H1 (cell line): ENCODE results near the gene CRADD. TPM values are rescaled to one million over a fixed set of nuclear protein-coding genes. Genes with fewer than 3 reads are reported as not detected.
A peak's percentile ranks its signal among the peaks of the same experiment; 100 is the strongest.

Experiments
- CTCF ChIA-PET: fragments of 300-600 bp; sonication (Branson Sonifier 250); formaldehyde crosslinking; loops from one replicate; lab custom pipeline; 2021; ENCODE audit not compliant: partially characterized antibody; lab: Charles Lee
- POLR2A ChIA-PET: fragments of 300-600 bp; sonication (Branson Sonifier 250); formaldehyde crosslinking; loops from one replicate; lab custom pipeline; 2021; ENCODE audit warnings: inconsistent platforms; ENCODE audit not compliant: partially characterized antibody; lab: Charles Lee
- DNase-seq, 2 experiments: peaks; one replicate each; pipeline versions ENCODE4 v3.0.0 to v3.0.0-alpha.2; 2010 to 2022; ENCODE audit warnings: low spot score in 2 of 2, low read depth in 1 of 2, mixed read lengths in 1 of 2
- FAIRE-seq: peaks from 2 replicates; lab custom pipeline; 2011; peaks lifted over from hg19 to GRCh38; lab: Jason Lieb, UNC
- H2AFZ ChIP-seq: 2 replicates; pipeline ENCODE4 v1.8.1; 2012; ENCODE audit warnings: low read length, inconsistent platforms
- H2AK5ac ChIP-seq: 2 replicates; pipeline ENCODE4 v1.6.1; 2013; ENCODE audit warnings: low read depth, low read length
- H2BK120ac ChIP-seq: replicated peaks from 2 replicates; pipeline ENCODE3; 2013; ENCODE audit warnings: low read depth, low read length, inconsistent platforms
- H2BK12ac ChIP-seq: 2 replicates; pipeline ENCODE4 v1.6.1; 2013; ENCODE audit warnings: low read depth, low read length
- H2BK15ac ChIP-seq: 2 replicates; pipeline ENCODE4 v1.6.1; 2013; ENCODE audit warnings: low read length
- H2BK20ac ChIP-seq: 2 replicates; pipeline ENCODE4 v1.6.1; 2013; ENCODE audit warnings: low read length
- H2BK5ac ChIP-seq: 2 replicates; pipeline ENCODE4 v1.6.1; 2013; ENCODE audit warnings: low read depth, low read length
- H3K14ac ChIP-seq: 2 replicates; pipeline ENCODE4 v1.6.1; 2013; ENCODE audit warnings: inconsistent platforms; ENCODE audit not compliant: insufficient read length
- H3K18ac ChIP-seq: 2 replicates; pipeline ENCODE4 v1.6.1; 2013; ENCODE audit warnings: low read length; ENCODE audit errors: extremely low read depth
- H3K23ac ChIP-seq: 2 replicates; pipeline ENCODE4 v1.6.1; 2013; ENCODE audit warnings: inconsistent platforms; ENCODE audit not compliant: insufficient read length
- H3K23me2 ChIP-seq: 2 replicates; pipeline ENCODE4 v1.6.1; 2013; ENCODE audit warnings: low read depth, low read length
- H3K27ac ChIP-seq: 2 replicates; pipeline ENCODE4 v1.6.1; 2011; ENCODE audit warnings: low read depth, low read length, inconsistent platforms
- H3K27me3 ChIP-seq, 4 experiments: replicated peaks in 1 of 4; 1 replicate in 1 of 4; 2 replicates in 3 of 4; pipeline versions ENCODE4 v1.6.1 to v1.8.1; 2011 to 2013; ENCODE audit warnings: low read length in 3 of 4, mild to moderate bottlenecking in 3 of 4, inconsistent platforms in 2 of 4, mixed read lengths in 2 of 4, moderate library complexity in 1 of 4; ENCODE audit not compliant: control insufficient read depth in 3 of 4, insufficient read depth in 3 of 4; ENCODE audit errors: extremely low read depth in 1 of 4
- H3K36me3 ChIP-seq, 4 experiments: 2 replicates each; pipeline versions ENCODE4 v1.6.1 to v1.8.1; 2011 to 2013; ENCODE audit warnings: mild to moderate bottlenecking in 4 of 4, low read length in 3 of 4, moderate library complexity in 2 of 4, control low read depth in 1 of 4, inconsistent platforms in 1 of 4; ENCODE audit not compliant: insufficient read depth in 4 of 4, control insufficient read depth in 2 of 4
- H3K4ac ChIP-seq: replicated peaks from 2 replicates; pipeline ENCODE3; 2013; ENCODE audit warnings: low read length, low read depth, mixed read lengths, inconsistent platforms; ENCODE audit not compliant: insufficient read length
- H3K4me1 ChIP-seq, 4 experiments: replicated peaks in 1 of 4; 1 replicate in 1 of 4; 2 replicates in 3 of 4; pipeline versions ENCODE4 v1.6.1 to v1.8.1; 2011 to 2013; ENCODE audit warnings: low read length in 3 of 4, inconsistent platforms in 2 of 4, mixed read lengths in 1 of 4; ENCODE audit not compliant: insufficient read depth in 4 of 4, control insufficient read depth in 3 of 4
- H3K4me2 ChIP-seq, 2 experiments: 2 replicates each; pipeline versions ENCODE4 v1.6.1 to v1.8.1; 2011 to 2013; ENCODE audit warnings: low read depth in 2 of 2, low read length in 2 of 2, control low read depth in 1 of 2, inconsistent platforms in 1 of 2, mild to moderate bottlenecking in 1 of 2; ENCODE audit not compliant: insufficient read depth in 1 of 2
- H3K4me3 ChIP-seq, 4 experiments: fragments of 200-600, 300-600 bp in 1 of 4; sonication (generic), shearing (Covaris generic), sonication (Bioruptor Twin) in 1 of 4; 2 replicates each; pipeline versions ENCODE4 v1.5.1 to v1.8.1; 2011 to 2016; ENCODE audit warnings: low read length in 4 of 4, low read depth in 3 of 4, control low read depth in 2 of 4, inconsistent platforms in 2 of 4, mild to moderate bottlenecking in 2 of 4, mixed read lengths in 1 of 4, moderate library complexity in 1 of 4; ENCODE audit not compliant: insufficient read depth in 2 of 4; ENCODE audit errors: extremely low read depth in 1 of 4
- H3K56ac ChIP-seq: replicated peaks from 2 replicates; pipeline ENCODE3; 2013; ENCODE audit warnings: low read depth, mild to moderate bottlenecking, mixed read lengths, low read length, inconsistent platforms; ENCODE audit not compliant: insufficient read length
- H3K79me1 ChIP-seq: 2 replicates; pipeline ENCODE4 v1.6.1; 2013; ENCODE audit warnings: low read depth, low read length, control low read depth
- H3K79me2 ChIP-seq, 2 experiments: 2 replicates each; pipeline versions ENCODE4 v1.6.1 to v1.8.1; 2012 to 2013; ENCODE audit warnings: low read length in 2 of 2, mild to moderate bottlenecking in 2 of 2, inconsistent platforms in 1 of 2; ENCODE audit not compliant: insufficient read depth in 2 of 2, control insufficient read depth in 1 of 2
- H3K9ac ChIP-seq, 4 experiments: replicated peaks in 1 of 4; 1 replicate in 1 of 4; 2 replicates in 3 of 4; pipeline versions ENCODE4 v1.6.1 to v1.8.1; 2011 to 2013; ENCODE audit warnings: low read depth in 3 of 4, low read length in 3 of 4, control low read depth in 2 of 4, mild to moderate bottlenecking in 2 of 4, moderate library complexity in 2 of 4, inconsistent platforms in 1 of 4; ENCODE audit errors: extremely low read depth in 1 of 4
- H3K9me3 ChIP-seq, 2 experiments: 2 replicates each; pipeline versions ENCODE4 v1.6.1 to v1.8.1; 2012 to 2013; ENCODE audit warnings: mild to moderate bottlenecking in 2 of 2, moderate library complexity in 2 of 2, control low read depth in 1 of 2, inconsistent platforms in 1 of 2, low read depth in 1 of 2, low read length in 1 of 2, mixed read lengths in 1 of 2; ENCODE audit not compliant: insufficient read depth in 2 of 2
- H4K20me1 ChIP-seq, 2 experiments: replicated peaks in 1 of 2; 2 replicates each; pipeline versions ENCODE3 to v1.8.1; 2011 to 2013; ENCODE audit warnings: inconsistent platforms in 2 of 2, low read length in 2 of 2, mild to moderate bottlenecking in 1 of 2; ENCODE audit not compliant: insufficient read depth in 2 of 2, control insufficient read depth in 1 of 2
- H4K5ac ChIP-seq: 2 replicates; pipeline ENCODE4 v1.6.1; 2013; ENCODE audit warnings: low read length, low read depth, mixed read lengths, inconsistent platforms; ENCODE audit not compliant: insufficient read length
- H4K8ac ChIP-seq: 2 replicates; pipeline ENCODE4 v1.8.0; 2013; ENCODE audit warnings: mild to moderate bottlenecking, moderate library complexity, low read length, inconsistent platforms; ENCODE audit not compliant: insufficient read depth; ENCODE audit errors: extremely low read depth
- H4K91ac ChIP-seq: replicated peaks from 2 replicates; pipeline ENCODE3; 2013; ENCODE audit warnings: low read length, mixed read lengths, inconsistent platforms; ENCODE audit not compliant: insufficient read length
- GTF2F1 ChIP-seq: IDR thresholded peaks from 2 replicates; pipeline ENCODE4 v1.6.1; 2012; ENCODE audit warnings: low read depth, low read length, improper control_type of control experiment, borderline replicate concordance
- HDAC6 ChIP-seq: IDR thresholded peaks from one replicate; pipeline ENCODE4 v1.7.1; 2012; ENCODE audit warnings: low read depth, mild to moderate bottlenecking, inconsistent platforms, low read length, moderate library complexity
- JUND ChIP-seq: IDR thresholded peaks from 2 replicates; pipeline ENCODE4 v1.6.1; 2011; ENCODE audit warnings: mild to moderate bottlenecking, improper control_type of control experiment, low read length
- MAX ChIP-seq: IDR thresholded peaks from 2 replicates; pipeline ENCODE4 v1.6.1; 2012; ENCODE audit warnings: inconsistent platforms
- POLR2AphosphoS5 ChIP-seq: IDR thresholded peaks from 2 replicates; pipeline ENCODE4 v1.6.1; 2011; ENCODE audit warnings: low read depth, low read length
- SAP30 ChIP-seq: fragments of 300-600 bp; sonication (generic); IDR thresholded peaks from 2 replicates; pipeline ENCODE4 v1.7.1; 2012; ENCODE audit warnings: low read length, moderate library complexity, mild to moderate bottlenecking, inconsistent platforms; ENCODE audit not compliant: insufficient read depth, insufficient replicate concordance
- SIRT6 ChIP-seq: IDR thresholded peaks from one replicate; pipeline ENCODE4 v1.7.1; 2012; ENCODE audit warnings: low read length, inconsistent platforms
- SIX5 ChIP-seq: IDR thresholded peaks from 2 replicates; pipeline ENCODE4 v1.6.1; 2011; ENCODE audit warnings: mild to moderate bottlenecking, low read depth, low read length
- SP1 ChIP-seq: IDR thresholded peaks from 2 replicates; pipeline ENCODE4 v1.6.1; 2011; ENCODE audit warnings: low read depth, low read length
- TAF1 ChIP-seq: IDR thresholded peaks from 2 replicates; pipeline ENCODE4 v1.6.1; 2011; ENCODE audit warnings: mild to moderate bottlenecking, low read depth, low read length
- TBP ChIP-seq: IDR thresholded peaks from 2 replicates; pipeline ENCODE4 v1.6.1; 2011; ENCODE audit warnings: low read depth, low read length, improper control_type of control experiment
- WGBS, 2 experiments: shearing (Covaris generic) in 1 of 2; methylation state at CpG; one replicate each; pipeline versions ENCODE4 v1.1.6 to v1.1.7; 2013 to 2015; ENCODE audit warnings: low lambda C conversion rate in 2 of 2, mixed read lengths in 2 of 2, inconsistent platforms in 1 of 2, low coverage in 1 of 2, missing lambda C conversion rate in 1 of 2; ENCODE audit not compliant: insufficient replicate concordance in 2 of 2, insufficient coverage in 1 of 2, insufficient read length in 1 of 2; ENCODE audit errors: extremely low coverage in 1 of 2, missing lambda C conversion rate in 1 of 2; 5-methylcytosine and 5-hydroxymethylcytosine counted together
- polyA plus RNA-seq, 7 experiments: library from polyadenylated mRNA; depleted of rRNA in 3 of 7; stranded (reverse) in 5 of 7; unstranded in 2 of 7; fragments of >200 nt in 5 of 7; fragments of 200-250 nt in 2 of 7; gene quantifications; 1 replicate in 5 of 7; 2 replicates in 1 of 7; 4 replicates in 1 of 7; pipeline versions ENCODE4 v1.2.1 to v1.2.3, GENCODE V29; 2011 to 2013; ENCODE audit warnings: missing spikeins in 2 of 7, mixed read lengths in 2 of 7
- total RNA-seq: library from RNA; stranded (reverse); fragmentation: NEBNext Ultra II Directional; extraction: Animal tissue kit (Norgen Biotek cat#: 25700); gene quantifications from 2 replicates; pipeline ENCODE4 v1.2.1, GENCODE V29; 2021

Gene CRADD
- total and polyA plus RNA-seq, 2 of the 8 experiments (the other 6 are each of a cell fraction or from before 2014, with no cell fraction given): 8.1 to 15.4 TPM

GRCh38 chr12:93676408-93677194 lies 574 bp upstream of the CRADD start:
- Histone ChIP-seq H3K27me3 (no peaks in the 10 kb centered on the region), H2AK5ac (no peak overlapping the region), H4K5ac (no peak overlapping the region), H3K4me1 (peaks cover 0 to 9% (median 4%) of the 10 kb centered on the region in 4 experiments; a peak in 3 of 7 replicates), H3K79me1 (no peaks in the 10 kb centered on the region), H3K4ac (no peak overlapping the region), H3K9ac (no peak overlapping the region; a peak in 1 of 7 replicates), H3K36me3 (no peaks in the 10 kb centered on the region), H3K18ac (no peak overlapping the region), H4K8ac (no peak overlapping the region), H2BK20ac (0 out of 2 replicates have a peak overlapping the region, but pooled peaks have one; percentile 28), H3K4me2 (peak overlapping the region; percentile 72 to 98), H2BK120ac (no peak overlapping the region), H3K27ac (peak overlapping the region; percentile 67; the same call in 1 of the 2 replicates), H3K79me2 (no peaks in the 10 kb centered on the region), H3K23me2 (peaks cover 5% of the 10 kb centered on the region; the same call in 1 of the 2 replicates), H3K4me3 (peak overlapping the region; percentile 4 to 83 (median 52); a peak in 5 of 8 replicates), H3K14ac (no peak overlapping the region), H3K23ac (no peak overlapping the region), H2BK12ac (peak overlapping the region; percentile 68; the same call in 1 of the 2 replicates), H4K20me1 (no peaks in the 10 kb centered on the region), H2BK15ac (peak overlapping the region; percentile 66; the same call in 1 of the 2 replicates), H3K9me3 (no peaks in the 10 kb centered on the region), H2AFZ (peak overlapping the region; percentile 64), H4K91ac (no peak overlapping the region), H3K56ac (no peak overlapping the region), H2BK5ac (no peak overlapping the region)
- no peak for DNase-seq
- WGBS, 2 experiments: 79 to 100% methylated on average over 1 to 12 of the region's 12 CpGs
- POLR2A ChIA-PET: interaction anchor here (0.7 to 2.0 kb wide), 10 partner anchors 13 to 107 kb away, joined by 3 to 12 read pairs (median 4); partner anchors contain the start of gene SOCS2
- FAIRE-seq: no peak
- CTCF ChIA-PET: interaction anchor here (0.6 to 1.4 kb wide), 6 partner anchors 12 to 425 kb away, joined by 3 to 6 read pairs (median 3); no protein-coding TSS in a partner anchor
- no peak for TF ChIP-seq TAF1
- no peak for TF ChIP-seq SIX5
- TF ChIP-seq SIRT6: no peak
- TF ChIP-seq HDAC6: no peak
- no peak for TF ChIP-seq SAP30
- no peak for TF ChIP-seq POLR2AphosphoS5
- no peak for TF ChIP-seq SP1
- TF ChIP-seq JUND: no peak
- TF ChIP-seq TBP: no peak
- no peak for TF ChIP-seq GTF2F1
- no peak for TF ChIP-seq MAX
